ENCODE results near the gene JAML.

- no peak for TF ChIP-seq CTCF (conservative IDR thresholded peaks at IDR 0.05 in 1 of 2, IDR thresholded peaks at IDR 0.05 in 1 of 2; ENCODE audit: extremely low read depth in 1 of 2, insufficient read depth in 1 of 2, low read depth in 1 of 2, low read length in 2 of 2)
- no peak for TF ChIP-seq EZH2 (IDR thresholded peaks at IDR 0.05; ENCODE audit: borderline replicate concordance, low read length)
Observed at GRCh38 chr11:118170231-118170630, 54.6 kb downstream of the JAML start.

All from mammary epithelial cell (primary cell).